Effector memory CD8-positive, alpha-beta T cell (primary cell): ENCODE measurements around the gene WWOX.

Source experiments
- ATAC-seq: fragments of 150-1000 bp; cut with Tn5 transposase; replicated peaks from 2 replicates; pipeline ENCODE4 v1.10.0; 2021; ENCODE audit warnings: mild to moderate bottlenecking, moderate library complexity
- DNase-seq, 3 experiments: peaks; one replicate each; pipeline ENCODE4 v3.0.0; 2021
- H3K27ac Mint-ChIP-seq, 2 donors: one replicate each; pipeline ENCODE4 v1.8.0; 2022; ENCODE audit warnings: mild to moderate bottlenecking in 2 of 2, mixed read lengths in 2 of 2, moderate library complexity in 2 of 2
- H3K27me3 Mint-ChIP-seq, 2 donors: one replicate each; pipeline ENCODE4 v1.8.0; 2022; ENCODE audit warnings: mixed read lengths in 2 of 2
- H3K36me3 Mint-ChIP-seq: one replicate; pipeline ENCODE4 v1.8.0; 2022; ENCODE audit warnings: mild to moderate bottlenecking, moderate library complexity, mixed read lengths; ENCODE audit not compliant: insufficient read depth
- H3K4me1 Mint-ChIP-seq, 2 donors: one replicate each; pipeline ENCODE4 v1.8.0; 2022; ENCODE audit warnings: low read depth in 2 of 2, mixed read lengths in 2 of 2
- H3K4me3 Mint-ChIP-seq, 2 donors: one replicate each; pipeline ENCODE4 v1.8.0; 2022; ENCODE audit warnings: mild to moderate bottlenecking in 2 of 2, mixed read lengths in 2 of 2, moderate library complexity in 2 of 2
- H3K9me3 Mint-ChIP-seq, 2 donors: one replicate each; pipeline ENCODE4 v1.8.0; 2022; ENCODE audit warnings: mixed read lengths in 2 of 2

The WWOX gene

DNA sequence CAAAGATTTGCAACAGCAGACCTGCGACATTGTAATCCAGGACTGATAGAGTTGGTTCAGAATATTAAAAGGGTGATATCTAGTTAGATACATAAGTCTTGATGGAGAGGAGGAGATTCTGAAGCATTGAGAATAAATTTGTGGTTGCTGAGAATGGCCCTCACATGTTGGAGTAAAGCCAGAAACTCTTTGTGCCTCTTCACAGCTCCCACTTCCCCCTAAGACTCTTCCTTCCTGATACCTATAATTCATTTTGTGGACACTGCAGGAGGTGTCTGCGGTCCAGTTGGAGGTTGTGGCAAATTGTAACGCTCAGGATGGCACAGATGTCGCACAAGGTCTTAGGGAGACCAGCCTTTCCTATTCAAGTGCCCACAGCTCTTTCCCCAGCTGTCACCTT is 17.5 kb downstream of the WWOX start:
- H3K36me3 Mint-ChIP-seq, result peaks cover 26% of the 10 kb centered on the region
- H3K27me3 Mint-ChIP-seq, result no peaks in the 10 kb centered on the region
- no peak for ATAC-seq
- H3K4me3 Mint-ChIP-seq, result no peak overlapping the region
- no peak for DNase-seq
- no peak overlapping the region for H3K27ac Mint-ChIP-seq
- no peaks in the 10 kb centered on the region for H3K4me1 Mint-ChIP-seq
- no peaks in the 10 kb centered on the region for H3K9me3 Mint-ChIP-seq

DNA sequence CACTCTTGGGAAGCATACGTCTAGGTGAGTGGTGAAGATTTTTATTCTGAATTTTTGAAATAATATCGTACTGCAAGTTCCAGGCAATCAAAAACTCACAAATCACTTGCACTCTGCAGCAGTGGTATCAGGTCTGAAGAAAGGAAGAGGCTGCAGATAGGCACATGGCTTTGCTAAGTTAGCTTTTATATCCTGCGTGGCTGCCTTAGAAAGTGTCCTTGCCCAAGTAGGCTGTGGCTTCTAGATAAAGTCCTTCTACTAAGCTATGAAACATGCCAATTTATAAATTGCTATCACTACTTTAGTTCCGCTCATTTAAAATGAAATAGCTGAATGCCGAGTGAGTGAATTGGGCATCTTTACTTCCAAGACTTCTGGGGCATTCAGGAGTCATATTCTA is 17.9 kb downstream of the WWOX start:
- Mint-ChIP-seq H3K36me3 (peaks cover 26% of the 10 kb centered on the region), H3K9me3 (no peaks in the 10 kb centered on the region), H3K4me3 (no peak overlapping the region), H3K27ac (peak overlapping the region in 1 of 2 donors; percentile 49), H3K4me1 (no peaks in the 10 kb centered on the region), H3K27me3 (no peaks in the 10 kb centered on the region)
- DNase-seq (no peak), ATAC-seq (no peak)

DNA sequence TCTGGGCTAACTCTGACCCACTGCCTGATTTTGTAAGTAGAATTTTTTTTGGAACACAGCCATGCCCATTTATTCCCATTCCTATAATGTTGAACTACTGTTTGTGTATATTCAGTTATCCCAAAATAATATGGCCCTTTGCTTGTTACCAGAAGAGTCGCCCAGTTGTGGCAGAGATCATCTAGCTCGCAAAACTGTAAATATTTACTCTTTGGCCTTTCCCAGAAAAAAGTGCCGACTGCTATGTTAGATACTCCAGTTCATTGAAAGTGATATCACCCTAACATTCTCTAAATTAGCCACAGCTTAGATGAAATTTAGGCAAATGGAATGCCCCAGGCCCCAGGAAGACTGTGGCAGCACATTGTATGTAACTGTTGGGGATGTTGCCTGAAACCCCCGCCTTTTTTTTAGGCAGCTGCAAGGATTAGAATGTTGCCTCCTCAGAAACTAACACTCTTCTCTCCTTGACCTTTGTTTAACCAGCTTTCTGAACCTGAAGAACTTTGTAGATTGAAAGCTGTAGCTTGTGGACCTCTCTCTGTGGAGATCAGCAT is 19.1 kb downstream of the WWOX start:
- Mint-ChIP-seq H3K36me3 (peaks cover 21% of the 10 kb centered on the region), H3K4me1 (peaks cover 2 to 5% of the 10 kb centered on the region in 2 donors), H3K9me3 (no peaks in the 10 kb centered on the region), H3K4me3 (no peak overlapping the region), H3K27me3 (no peaks in the 10 kb centered on the region), H3K27ac (no peak overlapping the region)
- ATAC-seq (no peak), DNase-seq (no peak)

DNA sequence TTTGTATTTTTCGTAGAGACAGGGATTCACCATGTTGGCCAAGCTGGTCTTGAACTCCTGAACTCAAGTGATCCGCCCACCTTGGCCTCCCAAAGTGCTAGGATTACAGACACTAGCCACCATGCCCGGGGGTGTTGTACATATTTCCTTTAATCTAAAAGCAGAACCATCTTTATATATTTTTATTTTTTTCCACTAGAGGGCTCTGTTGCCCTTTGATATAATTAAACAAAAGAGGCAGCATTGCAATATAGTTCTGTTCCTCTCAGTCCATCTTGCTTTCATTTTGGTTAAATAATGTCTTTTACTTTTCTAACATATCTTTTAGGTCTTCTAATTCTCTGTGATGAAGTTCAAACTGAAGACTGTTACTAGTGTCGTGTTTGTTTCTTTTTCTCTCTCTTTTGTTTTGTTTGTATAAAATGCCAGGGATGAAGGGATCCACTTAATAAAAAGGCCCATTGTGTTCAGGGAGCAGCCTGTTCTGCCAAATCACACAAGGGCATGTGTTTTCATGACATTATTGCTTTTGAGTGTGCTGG is 23.4 kb downstream of the WWOX start:
- Mint-ChIP-seq H3K27me3 (no peaks in the 10 kb centered on the region), H3K27ac (peak overlapping the region; percentile 13 to 41), H3K4me3 (peak overlapping the region in 1 of 2 donors; percentile 5), H3K9me3 (no peaks in the 10 kb centered on the region), H3K36me3 (peaks cover 13% of the 10 kb centered on the region), H3K4me1 (peaks cover 2 to 5% of the 10 kb centered on the region in 2 donors)
- ATAC-seq, result peak; percentile 79
- no peak for DNase-seq

DNA sequence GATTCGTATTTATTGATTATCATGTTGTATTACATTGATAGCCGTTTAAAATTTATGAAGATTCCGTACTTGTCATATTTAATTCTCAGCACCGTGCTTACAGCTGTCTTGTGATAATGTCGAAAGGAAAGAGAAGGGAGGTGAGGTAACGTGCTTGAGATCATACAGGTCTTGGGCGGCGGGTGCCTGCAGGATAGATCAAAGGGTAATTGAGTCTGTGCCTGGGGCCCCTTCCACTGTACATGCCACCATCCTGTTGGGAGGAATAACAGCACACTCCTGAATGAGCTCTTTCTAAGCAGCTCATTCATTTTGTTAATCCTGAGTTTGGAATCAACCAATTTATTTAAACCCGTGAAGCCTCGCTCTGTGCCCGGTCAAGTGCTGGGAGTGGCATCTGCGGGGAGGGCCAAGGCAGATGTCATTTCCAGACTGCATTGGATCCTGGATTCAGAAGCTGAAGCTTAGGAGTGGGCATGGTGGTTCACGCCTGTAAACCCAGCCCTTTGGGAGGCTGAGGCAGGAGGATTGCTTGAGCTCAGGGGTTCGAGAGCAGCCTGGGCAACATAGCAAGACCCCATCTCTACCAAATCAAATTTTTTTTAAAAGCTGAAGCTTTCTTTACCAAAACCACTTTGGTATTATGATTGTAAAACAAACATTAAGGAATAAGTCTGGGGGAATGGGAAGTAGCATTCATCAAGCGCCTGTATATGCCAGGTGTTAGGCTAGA is 25.8 kb downstream of the WWOX start:
- Mint-ChIP-seq H3K36me3 (peaks cover 7% of the 10 kb centered on the region), H3K9me3 (no peaks in the 10 kb centered on the region), H3K27ac (no peak overlapping the region), H3K4me1 (peaks cover 2 to 5% of the 10 kb centered on the region in 2 donors), H3K4me3 (no peak overlapping the region), H3K27me3 (no peaks in the 10 kb centered on the region)
- no peak for ATAC-seq
- no peak for DNase-seq

DNA sequence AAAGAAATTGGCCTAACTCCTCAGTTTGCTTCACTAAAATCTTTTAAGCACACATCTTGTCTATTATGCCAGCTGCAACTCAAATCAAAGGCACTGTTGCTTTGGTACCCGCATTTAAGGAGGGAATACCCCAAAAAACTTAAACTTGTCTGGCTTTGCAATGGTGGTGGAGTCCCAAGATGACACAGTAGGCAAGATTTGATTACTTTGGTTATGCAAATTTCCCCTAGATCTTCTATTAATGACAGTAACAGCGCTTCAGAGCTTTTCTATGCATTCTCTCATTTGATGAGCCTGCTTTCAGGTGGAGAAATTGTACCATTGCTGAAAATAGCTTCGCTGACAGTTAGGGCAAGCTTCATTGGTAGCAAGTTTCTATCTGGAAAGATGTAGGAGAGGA is 27.2 kb downstream of the WWOX start:
- Mint-ChIP-seq H3K36me3 (peaks cover 3% of the 10 kb centered on the region), H3K4me1 (peaks cover 2 to 5% of the 10 kb centered on the region in 2 donors), H3K27me3 (no peaks in the 10 kb centered on the region), H3K9me3 (no peaks in the 10 kb centered on the region), H3K4me3 (no peak overlapping the region), H3K27ac (no peak overlapping the region)
- ATAC-seq (no peak), DNase-seq (no peak)

DNA sequence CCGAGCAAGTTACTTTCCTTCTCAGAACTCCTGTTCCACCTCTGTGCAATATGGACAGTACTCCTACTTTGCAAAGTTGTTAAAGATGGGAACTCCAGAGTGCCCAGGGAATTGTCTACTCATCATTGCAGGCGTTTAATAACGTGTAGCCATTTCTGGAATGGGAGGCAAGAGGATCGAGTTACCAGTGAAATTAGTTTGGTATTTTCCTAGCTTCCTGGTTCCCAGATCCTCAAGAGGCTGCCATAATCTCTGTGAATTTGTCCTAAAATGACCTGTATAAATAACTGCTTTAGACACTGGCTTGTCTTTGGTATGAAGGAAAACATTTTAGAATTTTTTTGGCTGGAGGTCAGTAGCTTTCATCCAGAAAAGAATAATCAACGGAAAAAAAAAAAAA is 27.7 kb downstream of the WWOX start:
- H3K4me3 Mint-ChIP-seq, result no peak overlapping the region
- H3K4me1 Mint-ChIP-seq, result peaks cover 2 to 5% of the 10 kb centered on the region in 2 donors
- H3K36me3 Mint-ChIP-seq, result peaks cover 7% of the 10 kb centered on the region
- H3K9me3 Mint-ChIP-seq, result no peaks in the 10 kb centered on the region
- DNase-seq, result no peak
- H3K27me3 Mint-ChIP-seq, result no peaks in the 10 kb centered on the region
- ATAC-seq, result no peak
- no peak overlapping the region for H3K27ac Mint-ChIP-seq

DNA sequence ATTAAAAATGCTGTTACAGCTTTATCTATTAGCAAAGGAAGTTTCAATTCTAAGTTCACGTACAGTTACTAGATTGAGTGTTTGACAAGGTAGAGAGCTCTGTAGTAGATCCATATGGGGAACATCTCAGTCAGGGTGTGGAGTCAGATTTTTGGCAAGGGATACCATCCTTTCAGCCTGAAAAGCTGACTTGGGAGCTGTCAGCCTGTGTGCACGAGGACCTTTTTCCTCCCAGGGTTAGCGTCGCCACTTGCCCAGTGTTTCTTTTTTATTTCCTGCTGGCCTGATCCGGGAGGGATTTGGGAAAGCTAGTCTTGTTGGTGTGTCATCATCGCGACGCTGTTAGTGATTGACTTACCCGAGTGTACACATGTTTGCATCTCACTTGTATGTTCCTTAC is 29.5 kb downstream of the WWOX start:
- H3K27ac Mint-ChIP-seq, result no peak overlapping the region
- no peaks in the 10 kb centered on the region for H3K9me3 Mint-ChIP-seq
- H3K4me3 Mint-ChIP-seq, result no peak overlapping the region

DNA sequence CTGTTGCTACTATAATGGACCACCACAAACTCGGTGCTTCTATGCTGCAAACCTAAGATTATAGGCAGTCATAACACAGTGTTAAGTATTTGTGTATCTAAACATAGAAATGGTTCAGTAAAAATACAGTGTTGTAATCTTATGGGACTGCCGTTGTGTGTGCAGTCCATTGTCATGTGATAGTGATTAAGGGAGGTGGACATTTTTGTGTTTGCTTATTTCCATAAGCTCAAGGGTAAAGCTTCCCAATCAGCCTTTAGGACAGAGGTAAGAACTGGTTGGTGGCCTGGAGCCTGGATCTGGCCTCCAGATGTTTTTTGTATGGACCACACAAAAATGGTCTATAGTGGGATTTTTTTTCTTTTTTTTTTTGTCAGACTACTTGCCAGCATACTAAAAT is 29.9 kb downstream of the WWOX start:
- no peaks in the 10 kb centered on the region for H3K27me3 Mint-ChIP-seq
- DNase-seq, result no peak

More for the DNA sequence above, 29.5 kb downstream of the WWOX start:
- no peaks in the 10 kb centered on the region for H3K4me1 Mint-ChIP-seq
- DNase-seq (no peak), ATAC-seq (no peak)
- H3K27me3 Mint-ChIP-seq, result no peaks in the 10 kb centered on the region
- H3K36me3 Mint-ChIP-seq, result peaks cover 8% of the 10 kb centered on the region

DNA sequence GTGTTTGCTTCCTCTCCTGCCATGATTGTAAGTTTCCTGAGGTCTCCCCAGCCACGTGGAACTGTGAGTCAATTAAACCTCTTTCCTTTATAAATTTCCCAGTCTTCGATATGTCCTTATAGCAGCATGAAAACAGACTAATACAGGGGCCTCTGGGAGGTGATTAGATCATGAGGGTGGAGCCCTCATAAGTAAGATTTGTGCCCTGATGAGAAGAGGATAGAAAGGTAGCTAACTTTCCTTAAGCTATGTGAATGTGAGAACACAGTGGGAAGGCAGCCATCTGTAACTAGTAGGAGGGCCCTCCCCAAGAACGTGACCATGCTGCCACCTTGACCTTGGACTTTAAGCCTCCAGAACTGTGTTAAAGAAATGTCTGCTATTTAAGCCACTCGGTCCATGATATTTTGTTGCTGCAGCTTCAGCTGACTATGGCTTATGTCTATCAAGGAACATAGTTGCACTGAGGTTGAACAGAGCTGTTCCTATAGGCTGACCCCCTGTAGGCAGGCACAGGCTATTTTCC is 30.7 kb downstream of the WWOX start:
- H3K4me1 Mint-ChIP-seq, result peaks cover 9% of the 10 kb centered on the region in 2 donors
- ATAC-seq (no peak), DNase-seq (no peak)
- H3K36me3 Mint-ChIP-seq, result peaks cover 8% of the 10 kb centered on the region
- H3K27ac Mint-ChIP-seq, result no peak overlapping the region
- no peaks in the 10 kb centered on the region for H3K27me3 Mint-ChIP-seq
- H3K9me3 Mint-ChIP-seq, result no peaks in the 10 kb centered on the region
- H3K4me3 Mint-ChIP-seq, result no peak overlapping the region

More for the DNA sequence above, 29.9 kb downstream of the WWOX start:
- H3K4me1 Mint-ChIP-seq, result peaks cover under 1 to 1% of the 10 kb centered on the region in 2 donors
- H3K4me3 Mint-ChIP-seq, result no peak overlapping the region
- H3K9me3 Mint-ChIP-seq, result no peaks in the 10 kb centered on the region
- no peak for ATAC-seq
- no peak overlapping the region for H3K27ac Mint-ChIP-seq
- peaks cover 8% of the 10 kb centered on the region for H3K36me3 Mint-ChIP-seq

DNA sequence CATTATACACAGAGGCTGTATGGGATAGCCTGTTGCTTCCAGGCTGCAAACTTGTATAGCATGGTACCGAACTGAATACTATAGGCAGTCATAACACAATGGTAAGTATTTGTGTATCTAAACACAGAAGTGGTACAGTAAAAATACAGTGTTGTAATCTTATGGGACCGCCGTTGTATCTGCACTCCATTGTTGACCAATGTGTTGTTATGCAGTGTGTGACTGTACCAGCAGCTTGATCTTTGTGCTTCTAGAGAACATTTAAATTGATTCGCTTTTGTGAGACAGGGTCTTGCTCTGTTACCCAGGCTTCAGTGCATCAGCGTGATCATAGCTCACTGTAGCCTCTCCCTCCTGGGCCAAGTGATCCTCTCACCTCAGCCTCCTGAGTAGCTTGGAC is 31.5 kb downstream of the WWOX start:
- H3K9me3 Mint-ChIP-seq, result no peaks in the 10 kb centered on the region
- H3K4me3 Mint-ChIP-seq, result no peak overlapping the region
- peaks cover 6% of the 10 kb centered on the region for H3K36me3 Mint-ChIP-seq
- DNase-seq (no peak), ATAC-seq (no peak)
- H3K27ac Mint-ChIP-seq, result no peak overlapping the region
- H3K4me1 Mint-ChIP-seq, result peaks cover 9 to 14% of the 10 kb centered on the region in 2 donors
- H3K27me3 Mint-ChIP-seq, result no peaks in the 10 kb centered on the region

DNA sequence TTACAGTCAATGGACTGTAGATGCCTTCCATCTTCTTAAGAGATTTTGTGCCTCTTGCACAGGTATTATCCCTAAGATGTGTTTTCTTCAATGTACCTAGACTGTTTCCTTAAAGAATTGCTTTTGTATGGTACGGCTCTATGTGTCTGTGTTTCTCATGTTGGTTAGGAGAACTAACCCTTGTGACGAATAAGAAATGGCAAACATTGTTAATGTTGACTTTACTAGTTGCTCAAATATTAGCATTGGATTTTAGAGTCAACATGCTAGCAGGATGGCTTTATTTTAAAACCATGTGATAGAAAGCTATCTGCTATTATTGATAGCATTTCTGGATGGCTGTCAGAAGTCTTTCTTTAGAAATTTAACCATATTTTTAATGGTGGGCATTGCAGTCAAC is 34.5 kb downstream of the WWOX start:
- peaks cover 4% of the 10 kb centered on the region for H3K36me3 Mint-ChIP-seq
- H3K4me3 Mint-ChIP-seq, result no peak overlapping the region
- H3K27ac Mint-ChIP-seq, result no peak overlapping the region
- peaks cover 11 to 14% of the 10 kb centered on the region in 2 donors for H3K4me1 Mint-ChIP-seq
- DNase-seq (no peak), ATAC-seq (no peak)
- H3K27me3 Mint-ChIP-seq, result no peaks in the 10 kb centered on the region
- no peaks in the 10 kb centered on the region for H3K9me3 Mint-ChIP-seq

DNA sequence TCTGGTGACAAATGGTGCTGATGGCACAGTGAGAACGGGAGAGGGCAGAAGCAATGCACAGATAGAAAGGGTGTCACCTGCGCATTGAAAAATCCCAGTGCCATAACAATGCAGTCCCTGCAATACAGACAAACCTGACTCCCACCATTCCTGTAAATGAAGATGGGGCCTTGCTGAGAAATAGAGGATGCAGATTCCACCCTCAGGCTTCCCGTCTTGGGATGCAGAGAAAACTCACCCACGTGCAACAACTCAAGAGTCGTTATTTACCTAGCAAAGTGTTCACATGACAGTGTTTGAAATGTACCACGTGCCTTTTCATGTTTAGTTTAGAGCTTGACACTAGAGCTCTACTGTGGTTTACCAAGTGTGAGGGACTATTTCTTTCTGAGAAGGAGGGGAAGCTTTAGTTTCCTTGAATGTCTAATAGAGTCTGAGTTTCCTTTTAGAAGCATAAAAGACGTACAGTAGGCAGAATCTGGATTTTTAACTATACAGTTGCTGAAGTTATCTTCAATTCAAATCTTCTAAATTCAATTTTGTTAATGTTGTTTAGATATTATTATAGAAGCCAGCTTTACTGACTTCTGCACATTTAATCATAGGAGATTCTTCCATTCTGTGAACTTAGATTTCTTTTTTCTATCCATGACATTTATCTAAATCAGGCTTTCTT is 35.6 kb downstream of the WWOX start:
- Mint-ChIP-seq H3K27me3 (no peaks in the 10 kb centered on the region), H3K27ac (peak overlapping the region in 1 of 2 donors; percentile 32), H3K4me1 (peaks cover 11 to 14% of the 10 kb centered on the region in 2 donors), H3K36me3 (peaks cover 4% of the 10 kb centered on the region), H3K4me3 (peak overlapping the region in 1 of 2 donors; percentile 9), H3K9me3 (no peaks in the 10 kb centered on the region)
- DNase-seq (no peak), ATAC-seq (peak; percentile 75)
